GM13976 (cell line): ENCODE measurements around the gene SLA2.
"Not testable (repeated sequence)": the region's sequence is repeated elsewhere in the genome, so short reads cannot be mapped to it uniquely, and the experiment has no call there.

Experiments used
- DNase-seq: peaks from one replicate; pipeline ENCODE4 v3.0.0; 2012; ENCODE audit warnings: low spot score
- CTCF ChIP-seq: IDR thresholded peaks from 2 replicates; pipeline ENCODE4 v1.5.1; 2012; ENCODE audit warnings: borderline replicate concordance, mild to moderate bottlenecking; ENCODE audit not compliant: insufficient read depth; ENCODE audit errors: extremely low read depth, missing control alignments, control extremely low read depth
- in situ Hi-C: fragments of 300-500 bp; cut with MboI; formaldehyde crosslinking; loops from one replicate; pipeline ENCODE4 v1.12.0; 2022; ENCODE audit warnings: low sequenced_read_pairs, mixed read lengths, inconsistent platforms; ENCODE audit not compliant: unreplicated experiment

The SLA2 gene

GRCh38 chr20:36641506-36641843 is 4.5 kb downstream of the SLA2 start:
- in situ Hi-C loops: no loop called here
- TF ChIP-seq CTCF: no peak

GRCh38 chr20:36638876-36639400 is 7.1 kb downstream of the SLA2 start:
- DNase-seq, in situ Hi-C loops: not testable (repeated sequence)

More at GRCh38 chr20:36641506-36641843, 4.5 kb downstream of the SLA2 start:
- no peak for DNase-seq

- no peak for DNase-seq
- in situ Hi-C loops: no loop called here
- TF ChIP-seq CTCF: no peak
These were observed 11.7 kb downstream of the SLA2 start for GRCh38 chr20:36634342-36634741.

GRCh38 chr20:36633285-36633772 is 12.7 kb downstream of the SLA2 start:
- in situ Hi-C loops: no loop called here
- no peak for TF ChIP-seq CTCF
- DNase-seq: no peak

GRCh38 chr20:36632487-36633284 is 13.3 kb downstream of the SLA2 start:
- no peak for DNase-seq
- in situ Hi-C loops: no loop called here
- TF ChIP-seq CTCF: no peak

- in situ Hi-C loops: no loop called here
- no peak for TF ChIP-seq CTCF
These were observed 13.9 kb downstream of the SLA2 start for GRCh38 chr20:36632147-36632486.

GRCh38 chr20:36631646-36632045 is 14.3 kb downstream of the SLA2 start:
- in situ Hi-C loops: no loop called here
- DNase-seq: no peak
- TF ChIP-seq CTCF: no peak

More at GRCh38 chr20:36632147-36632486, 13.9 kb downstream of the SLA2 start:
- no peak for DNase-seq
